Suppressor macrophage (primary cell): ENCODE results near the gene ENPP7.

Experiments
- DNase-seq, 4 experiments: peaks; one replicate each; pipeline ENCODE4 v3.0.0-alpha.2; 2020 to 2022
- total RNA-seq, 17 experiments: gene quantifications; one replicate each; lab custom pipeline; 2026; ENCODE audit warnings: mixed read lengths in 6 of 17, inconsistent platforms in 3 of 17; lab: John Stamatoyannopoulos, UW

The ENPP7 gene, protein sequence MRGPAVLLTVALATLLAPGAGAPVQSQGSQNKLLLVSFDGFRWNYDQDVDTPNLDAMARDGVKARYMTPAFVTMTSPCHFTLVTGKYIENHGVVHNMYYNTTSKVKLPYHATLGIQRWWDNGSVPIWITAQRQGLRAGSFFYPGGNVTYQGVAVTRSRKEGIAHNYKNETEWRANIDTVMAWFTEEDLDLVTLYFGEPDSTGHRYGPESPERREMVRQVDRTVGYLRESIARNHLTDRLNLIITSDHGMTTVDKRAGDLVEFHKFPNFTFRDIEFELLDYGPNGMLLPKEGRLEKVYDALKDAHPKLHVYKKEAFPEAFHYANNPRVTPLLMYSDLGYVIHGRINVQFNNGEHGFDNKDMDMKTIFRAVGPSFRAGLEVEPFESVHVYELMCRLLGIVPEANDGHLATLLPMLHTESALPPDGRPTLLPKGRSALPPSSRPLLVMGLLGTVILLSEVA
- total RNA-seq = 0 to 2.3 (median 0) reads per million in 17 experiments

DNA sequence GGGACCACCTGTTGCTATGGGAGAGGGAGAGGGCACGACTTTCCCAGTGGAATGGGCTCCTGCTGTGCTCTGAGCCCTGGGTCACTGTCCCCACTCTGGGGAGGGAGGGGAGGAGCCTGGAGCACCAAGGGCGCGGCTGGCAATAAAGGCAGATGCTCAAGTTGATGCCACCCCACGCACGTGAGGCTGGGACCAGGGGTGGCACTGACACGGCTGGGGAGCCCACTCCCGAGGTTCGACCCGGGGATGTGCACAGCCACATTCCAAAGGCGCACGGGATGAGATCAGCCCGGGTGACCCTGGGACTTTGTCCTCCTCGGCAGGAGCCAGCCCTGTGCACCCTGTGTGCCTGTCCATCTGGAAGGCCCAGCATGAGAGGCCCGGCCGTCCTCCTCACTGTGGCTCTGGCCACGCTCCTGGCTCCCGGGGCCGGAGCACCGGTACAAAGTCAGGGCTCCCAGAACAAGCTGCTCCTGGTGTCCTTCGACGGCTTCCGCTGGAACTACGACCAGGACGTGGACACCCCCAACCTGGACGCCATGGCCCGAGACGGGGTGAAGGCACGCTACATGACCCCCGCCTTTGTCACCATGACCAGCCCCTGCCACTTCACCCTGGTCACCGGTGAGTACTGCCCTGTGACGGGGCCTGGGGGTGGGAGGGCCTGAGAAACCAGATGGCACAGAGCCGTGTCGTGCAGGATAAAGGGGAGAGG is at the start of gene ENPP7:
Gene ENPP7 (plus strand): TSS at position 175 of the 715 bp plus-strand sequence. CDS start 197 bp downstream, at position 372.
- no peak for DNase-seq

DNA sequence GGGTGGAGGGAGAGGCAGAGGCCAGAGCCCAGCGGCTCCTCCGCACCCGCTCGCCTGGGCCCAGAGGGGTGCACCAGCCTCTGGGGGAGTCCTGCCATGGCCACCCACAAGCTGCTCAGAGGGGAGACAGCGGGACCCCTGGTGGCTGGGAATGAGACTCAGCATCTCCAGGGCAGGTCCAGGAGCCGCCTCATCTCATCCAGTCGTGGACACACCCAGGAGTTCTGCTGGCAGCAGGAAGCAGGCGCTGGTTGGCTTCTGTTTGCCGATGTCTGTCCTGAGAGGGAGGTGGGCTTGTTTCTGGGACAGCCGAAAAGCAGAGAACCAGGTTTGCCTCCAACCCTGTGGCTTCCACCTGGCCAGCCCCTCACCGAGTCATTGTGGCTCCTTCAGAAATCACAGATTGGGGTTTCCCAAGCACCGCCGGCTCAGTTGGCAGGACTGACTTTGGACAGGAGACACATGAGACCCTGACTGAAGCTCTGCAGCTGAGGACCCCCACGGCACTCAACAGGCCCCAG is 49.6 kb upstream of the ENPP7 start:
- no peak for DNase-seq

DNA sequence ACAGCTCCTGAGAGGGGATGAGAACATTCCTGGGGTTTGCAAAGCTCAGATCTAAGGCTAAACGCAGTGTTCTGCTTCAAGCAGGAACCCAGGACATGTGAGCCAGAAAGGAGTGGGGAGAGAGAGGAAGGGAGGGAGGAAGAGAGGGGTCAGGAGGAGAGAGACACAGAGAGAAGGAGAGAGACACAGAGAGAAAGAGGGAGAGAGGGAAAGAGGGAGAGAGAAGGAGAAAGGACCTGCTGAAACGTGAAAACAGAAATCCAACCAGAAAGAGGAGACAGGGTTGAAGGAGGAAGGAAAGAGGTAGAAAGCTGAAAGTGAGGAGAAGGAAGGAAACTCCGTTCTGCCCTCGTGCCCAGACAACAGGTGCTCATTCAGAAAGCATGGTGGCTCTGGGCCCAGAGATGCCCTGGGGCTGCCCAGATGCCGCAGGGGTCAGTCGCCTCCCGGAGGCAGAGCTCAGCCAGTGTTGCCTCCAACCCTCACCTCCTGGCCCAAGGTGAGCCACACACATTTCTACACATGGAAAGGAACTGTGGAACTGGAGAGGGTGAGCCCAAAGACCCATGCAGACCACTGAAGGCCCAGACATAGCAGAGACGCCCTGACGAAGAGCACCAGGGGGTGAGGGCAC is 49.0 kb upstream of the ENPP7 start:
- DNase-seq = no peak

DNA sequence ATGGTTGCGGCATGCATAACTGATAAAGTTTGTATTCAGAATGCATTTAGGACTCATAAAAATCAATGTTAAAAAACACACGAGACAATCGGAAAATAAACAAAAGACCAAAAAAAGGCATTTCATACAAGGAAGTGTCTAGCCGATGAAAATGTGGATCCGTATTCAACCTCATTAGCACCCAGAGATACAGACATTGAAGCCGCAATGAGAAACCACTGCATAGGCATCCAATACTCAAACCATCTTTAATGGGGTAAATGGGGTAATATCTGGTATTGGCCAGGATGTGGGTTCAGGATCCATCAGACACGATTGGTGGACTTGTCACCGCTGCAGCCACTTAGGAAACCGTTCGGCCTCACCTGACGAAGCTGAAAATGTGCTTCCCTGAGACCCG is 47.4 kb upstream of the ENPP7 start:
- DNase-seq = no peak

DNA sequence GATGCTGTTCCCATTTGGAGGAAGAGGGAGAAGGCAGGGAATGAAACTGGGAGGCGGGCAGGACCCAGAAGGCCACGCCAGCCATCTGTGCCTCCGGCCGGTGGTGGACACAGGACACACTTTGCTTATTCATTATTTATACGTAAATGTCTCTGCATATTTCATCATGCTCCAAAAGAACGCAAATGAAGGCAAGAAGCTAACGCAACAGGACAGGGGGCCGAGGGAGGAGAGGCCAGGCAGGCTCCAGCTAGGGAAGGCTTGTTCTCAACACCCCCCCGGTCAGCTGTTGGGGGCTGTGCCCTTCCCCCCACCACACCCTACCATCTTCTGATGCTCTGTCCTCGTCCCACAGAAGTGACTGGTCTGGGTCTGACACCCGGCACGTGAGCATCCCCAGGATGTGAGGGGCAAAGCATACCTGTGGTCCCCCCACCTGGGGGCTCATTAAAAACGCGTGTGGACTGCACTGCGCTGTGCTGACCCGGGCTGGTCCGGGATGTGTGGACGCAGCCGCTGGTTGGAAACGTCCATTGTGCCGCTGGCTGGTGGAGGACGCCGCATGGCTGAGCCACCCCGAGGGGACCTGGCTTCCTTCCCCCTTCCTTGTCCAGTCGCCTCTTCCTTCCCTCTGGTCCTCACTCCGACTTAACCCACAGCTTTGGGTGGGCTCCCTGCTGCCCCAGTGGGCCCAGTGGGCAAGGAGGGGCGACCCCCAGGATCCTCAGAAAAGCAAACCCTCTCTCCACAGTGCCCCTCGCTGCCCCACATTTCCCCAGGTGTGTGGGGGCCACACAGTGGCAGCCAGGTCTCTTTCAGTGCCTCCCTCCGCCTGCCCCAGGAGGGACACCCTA is 46.4 kb upstream of the ENPP7 start:
- DNase-seq = no peak

DNA sequence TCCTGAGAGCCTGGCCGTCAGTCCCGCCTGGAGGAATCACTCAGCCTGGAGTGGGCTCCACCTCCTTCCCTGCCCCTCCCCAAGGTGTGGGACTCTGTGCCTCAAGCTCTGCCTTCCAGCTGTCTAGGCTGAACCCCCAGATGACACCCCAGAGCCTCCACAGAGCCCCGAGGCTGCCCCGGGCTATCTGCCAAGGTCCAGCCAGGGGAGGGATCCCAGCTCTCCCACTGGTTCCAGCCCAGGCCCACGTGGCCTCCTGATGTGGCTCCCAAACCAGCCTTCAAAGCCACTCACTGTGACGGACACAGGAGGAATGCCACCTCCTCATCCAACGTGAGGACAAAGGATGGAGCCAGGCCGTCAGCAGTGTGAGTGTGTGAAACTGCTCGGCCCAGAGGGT is 45.6 kb upstream of the ENPP7 start:
- DNase-seq = no peak

DNA sequence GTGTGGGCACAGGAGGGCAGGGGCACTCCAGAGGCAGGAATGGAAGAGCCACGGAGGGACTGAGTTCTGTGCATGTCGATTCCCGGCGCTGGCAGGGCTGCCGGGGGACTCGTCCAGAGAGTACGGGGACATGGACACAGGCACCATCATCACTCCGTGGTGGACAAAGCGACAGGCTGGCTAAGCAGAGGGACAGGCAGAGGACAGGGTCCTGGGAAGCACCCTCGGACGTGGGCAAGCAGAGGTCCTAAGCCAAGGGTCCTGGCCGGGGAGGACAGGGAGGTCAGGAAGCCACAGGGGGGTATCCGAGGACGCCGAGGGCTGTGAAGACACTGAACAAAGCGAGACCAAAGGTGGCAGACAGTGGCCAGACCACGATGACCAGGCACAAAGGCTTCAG is 44.3 kb upstream of the ENPP7 start:
- DNase-seq = no peak

DNA sequence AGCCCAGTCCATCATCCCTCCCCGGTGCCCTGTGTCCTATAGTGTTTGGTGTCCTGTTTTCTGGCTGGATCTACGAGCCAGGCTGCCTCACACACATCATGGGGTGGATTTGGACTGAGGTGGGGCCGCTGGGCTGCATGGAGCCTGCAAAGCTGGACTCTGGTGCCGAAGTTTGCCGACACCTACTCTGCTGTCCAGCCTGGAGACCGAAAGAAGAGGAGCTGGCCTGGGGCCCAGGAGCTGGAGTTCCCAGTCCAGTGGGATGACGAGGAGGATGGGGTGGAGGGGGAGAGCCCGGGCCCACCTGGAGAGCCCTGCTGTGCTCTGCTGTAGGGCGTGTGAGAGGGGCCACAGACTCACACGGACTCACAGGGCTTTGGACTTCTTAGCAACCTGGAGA is 40.3 kb upstream of the ENPP7 start:
- no peak for DNase-seq

DNA sequence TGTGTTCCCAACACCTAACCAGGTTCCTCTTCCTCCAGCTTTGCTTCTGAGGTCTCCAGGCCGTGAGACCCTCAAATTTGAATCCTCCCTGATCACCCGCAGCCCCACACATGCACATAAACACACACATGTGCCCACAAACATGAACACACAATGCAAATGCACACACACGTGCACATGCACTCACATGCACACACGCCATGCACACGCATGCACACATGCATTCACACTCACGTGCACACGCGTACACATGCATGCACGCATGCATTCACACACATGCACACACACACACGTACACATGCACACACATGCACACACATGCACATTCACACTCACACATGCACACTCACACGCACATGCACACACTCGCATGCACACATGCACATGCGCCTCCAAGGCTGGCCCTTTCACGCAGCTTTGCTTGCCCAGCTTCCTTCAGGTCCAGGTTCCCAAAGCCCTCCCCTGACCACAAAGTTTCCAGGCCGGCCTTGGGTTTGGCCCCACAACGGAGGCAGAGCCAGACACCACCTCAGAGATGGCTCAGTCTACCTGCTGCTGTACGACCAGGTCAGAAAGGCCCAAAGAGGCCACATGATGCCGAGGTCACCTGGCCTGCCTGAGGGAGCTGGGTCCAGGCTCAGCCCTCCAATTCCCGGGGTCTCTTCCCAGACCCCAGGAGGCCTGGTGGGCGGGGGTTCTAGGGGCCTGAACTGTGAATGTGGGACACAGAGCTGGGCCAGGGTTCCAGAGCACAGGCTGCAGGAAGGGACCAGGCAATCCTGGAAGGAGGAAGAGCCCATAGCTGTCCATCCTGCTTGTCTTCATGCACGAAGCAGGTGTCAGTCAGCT is 39.5 kb upstream of the ENPP7 start:
- DNase-seq = no peak

DNA sequence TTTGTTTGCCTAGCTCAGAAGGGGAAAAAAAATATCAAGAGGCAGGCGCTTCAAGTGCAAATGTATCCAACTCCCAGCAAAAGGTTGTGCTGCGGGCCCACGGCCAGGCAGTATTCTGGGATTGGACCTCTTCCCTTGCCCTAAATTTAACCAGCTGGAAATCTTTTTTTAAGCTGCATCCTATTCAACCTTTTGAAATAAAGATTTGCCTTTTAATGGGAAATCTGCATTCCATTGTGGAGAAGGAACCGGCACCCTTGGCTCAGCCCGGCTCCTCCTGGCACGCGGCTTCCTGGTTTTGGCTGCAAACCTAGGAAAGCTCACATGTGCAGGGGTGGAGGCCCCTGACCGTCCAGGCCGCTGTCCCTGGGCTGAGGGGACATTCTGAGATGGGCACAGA is 38.8 kb upstream of the ENPP7 start:
- DNase-seq = no peak

DNA sequence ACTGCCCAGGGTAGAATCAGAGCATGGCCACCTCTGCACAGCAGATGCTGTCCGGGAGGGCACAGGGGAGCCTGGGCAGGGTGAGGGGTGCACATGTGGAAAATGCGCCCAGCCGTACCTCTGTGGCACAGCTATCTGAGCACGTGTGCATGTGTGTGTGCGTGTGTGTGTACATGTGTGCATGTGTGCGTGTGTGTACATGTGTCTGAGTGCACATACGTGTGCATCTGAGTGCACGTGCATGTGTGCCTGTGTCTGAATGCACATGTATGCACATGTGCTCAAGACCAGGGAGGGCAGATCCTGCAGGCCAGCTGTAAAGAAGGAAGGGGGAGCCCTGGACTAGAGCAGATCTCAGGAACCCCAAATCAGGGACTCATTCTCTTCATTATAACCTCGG is 37.3 kb upstream of the ENPP7 start:
- no peak for DNase-seq

DNA sequence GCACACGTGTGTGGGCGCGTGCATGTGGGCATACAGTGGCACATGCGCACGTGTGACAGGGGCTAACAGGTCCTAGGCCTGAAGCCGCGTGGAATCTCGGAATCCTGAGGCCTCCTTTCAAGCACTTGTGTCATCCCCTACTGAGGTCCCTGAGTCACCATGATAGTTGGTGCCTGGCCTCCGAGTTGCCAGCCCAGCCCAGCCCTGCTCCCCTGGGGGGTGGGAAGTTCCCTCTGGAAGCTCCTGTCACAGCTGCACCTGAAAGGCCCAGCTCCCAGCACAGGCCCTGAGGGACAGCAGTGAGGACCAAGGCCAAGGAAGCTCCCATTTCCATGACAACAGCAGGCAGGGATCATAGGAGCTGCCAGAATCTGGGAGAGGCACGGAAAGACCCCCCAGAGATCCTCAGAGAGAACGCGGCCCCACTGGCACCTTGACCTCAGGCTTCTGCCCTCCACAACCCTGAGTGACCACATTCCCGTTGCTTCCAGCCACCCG is 35.4 kb upstream of the ENPP7 start:
- DNase-seq = no peak

DNA sequence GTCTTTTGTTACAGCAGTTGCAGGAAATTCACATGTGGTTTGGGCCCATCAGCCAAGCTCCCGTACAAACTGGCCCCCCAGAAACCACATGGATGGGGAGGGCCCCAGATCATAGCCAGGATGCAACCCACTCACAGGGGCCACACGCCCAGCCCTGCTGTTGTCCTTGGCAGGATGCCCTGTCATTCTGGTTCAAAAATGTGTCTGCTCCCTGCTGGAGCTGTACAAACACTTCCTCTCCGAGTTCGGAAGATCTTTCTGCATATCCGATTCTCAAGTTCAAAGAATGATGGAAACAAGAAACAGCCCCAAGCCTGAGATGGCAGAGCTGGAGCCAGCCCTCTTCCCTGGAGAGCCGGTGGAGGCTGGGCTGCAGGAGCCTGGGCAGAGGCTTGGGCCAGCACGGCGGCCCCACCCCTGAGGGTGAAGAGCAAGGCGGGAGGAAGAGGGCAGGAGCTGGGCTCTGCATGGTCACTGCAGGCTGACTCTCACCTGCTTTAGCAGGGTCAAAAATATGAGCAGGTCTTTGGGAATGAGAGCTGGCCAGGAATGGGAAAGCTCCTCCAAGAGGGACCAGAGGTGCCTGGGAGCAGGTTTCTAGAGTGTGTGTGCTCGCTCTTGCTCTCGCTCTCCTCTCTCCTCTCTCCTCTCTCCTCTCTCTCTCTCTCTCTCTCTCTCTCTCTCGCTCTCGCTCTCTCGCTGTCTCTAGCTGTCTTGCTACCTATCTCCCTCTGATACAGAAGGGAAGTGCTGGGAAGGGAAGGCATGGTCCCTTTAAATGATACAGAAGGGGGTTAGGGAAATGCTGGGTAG is 34.7 kb upstream of the ENPP7 start:
- DNase-seq = peak in 1 of 4 experiments; percentile 3

DNA sequence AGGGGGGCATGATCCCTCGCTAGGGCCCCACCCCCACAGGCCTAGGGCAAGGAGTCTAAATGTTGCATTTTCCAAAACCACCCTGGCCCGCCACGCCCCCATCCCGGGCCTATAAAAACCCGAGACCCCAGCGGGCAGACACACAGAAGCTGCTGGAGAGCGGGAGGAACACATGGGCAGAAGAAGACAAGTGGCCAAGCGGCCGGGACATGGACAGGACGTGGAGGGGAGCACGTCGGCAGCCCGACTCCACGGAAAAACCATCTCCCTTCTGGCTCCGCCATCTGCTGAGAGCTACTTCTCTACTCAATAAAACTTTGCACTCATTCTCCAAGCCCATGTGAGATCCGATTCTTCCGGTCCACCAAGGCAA is 34.1 kb upstream of the ENPP7 start:
- DNase-seq = no peak

DNA sequence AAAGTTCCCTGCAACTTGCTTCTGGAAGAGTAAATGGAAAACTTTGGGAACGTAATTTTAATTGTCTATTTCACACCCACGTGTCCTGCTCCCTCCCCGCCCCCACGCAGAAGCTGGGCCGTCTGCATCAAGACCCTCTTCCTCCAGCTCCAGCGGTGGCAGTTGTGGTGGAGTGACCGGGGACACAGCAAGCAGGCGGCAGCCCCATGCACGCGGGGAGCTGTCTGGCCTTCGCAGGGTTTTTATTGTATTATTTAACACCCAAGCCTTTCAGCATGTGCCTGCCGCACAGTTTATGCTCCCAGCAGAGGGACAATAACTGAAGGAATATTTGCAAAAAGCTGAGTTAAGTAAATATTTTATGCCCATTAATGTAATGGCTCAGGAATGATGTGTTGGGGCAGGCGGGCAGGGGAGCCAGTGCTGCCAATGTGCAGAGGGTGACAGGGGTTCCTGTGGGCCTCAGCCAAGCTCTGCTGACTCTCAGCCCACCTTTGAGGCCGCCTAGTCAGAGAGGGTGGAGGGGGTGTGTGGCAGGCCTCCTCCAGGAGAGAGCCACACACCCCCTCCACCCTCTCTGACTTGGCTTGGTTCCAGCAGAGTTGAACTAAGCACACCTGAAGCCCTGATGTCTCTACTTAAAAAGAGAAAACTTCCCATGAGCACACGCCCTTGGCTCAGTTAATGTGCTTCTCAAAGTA is 32.4 kb upstream of the ENPP7 start:
- DNase-seq = no peak

DNA sequence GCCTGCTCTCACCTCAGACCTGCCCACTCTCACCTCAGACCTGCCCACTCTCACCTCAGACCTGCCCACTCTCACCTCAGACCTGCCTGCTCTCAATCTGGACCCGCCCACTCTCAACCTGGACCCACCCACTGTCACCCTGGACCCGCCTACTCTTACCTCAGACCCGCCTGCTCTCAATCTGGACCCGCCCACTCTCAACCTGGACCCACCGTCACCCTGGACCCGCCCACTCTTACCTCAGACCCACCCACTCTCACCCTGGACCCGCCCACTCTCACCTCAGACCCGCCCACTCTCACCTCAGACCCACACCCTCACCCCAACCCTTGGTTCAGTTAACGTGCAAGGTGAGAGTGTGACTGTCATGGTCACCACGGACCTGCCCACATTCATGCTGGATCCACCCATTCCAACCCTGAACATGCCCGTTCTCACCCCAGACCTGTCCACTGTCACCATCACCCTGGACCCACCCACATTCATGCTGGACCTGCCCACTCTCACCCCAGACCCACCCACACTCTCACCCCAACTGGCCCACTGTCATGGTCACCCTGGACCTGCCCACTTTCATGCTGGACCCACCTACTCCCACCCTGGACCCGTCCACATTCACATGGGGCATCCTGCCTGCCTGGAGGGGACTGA is 31.2 kb upstream of the ENPP7 start:
- DNase-seq = no peak

DNA sequence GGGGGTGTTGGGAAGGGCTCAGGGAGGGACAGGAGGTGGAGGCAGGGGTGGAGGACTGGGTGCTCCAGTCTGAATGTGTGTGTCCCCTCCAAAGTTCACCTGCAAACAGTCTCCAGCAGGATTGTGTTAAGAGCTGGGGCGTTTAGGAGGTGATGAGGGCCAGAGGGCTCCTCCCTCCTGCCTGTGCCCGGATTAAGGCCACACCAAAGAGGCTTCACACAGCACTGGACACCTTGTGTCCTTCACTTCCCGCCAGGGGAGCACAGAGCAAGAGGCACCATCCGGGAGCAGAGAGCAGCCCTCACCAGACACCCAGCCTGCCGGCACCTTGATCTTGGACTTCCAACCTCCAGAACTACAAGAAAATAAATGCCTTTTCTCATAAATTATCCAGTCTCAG is 30.2 kb upstream of the ENPP7 start:
- DNase-seq = no peak

DNA sequence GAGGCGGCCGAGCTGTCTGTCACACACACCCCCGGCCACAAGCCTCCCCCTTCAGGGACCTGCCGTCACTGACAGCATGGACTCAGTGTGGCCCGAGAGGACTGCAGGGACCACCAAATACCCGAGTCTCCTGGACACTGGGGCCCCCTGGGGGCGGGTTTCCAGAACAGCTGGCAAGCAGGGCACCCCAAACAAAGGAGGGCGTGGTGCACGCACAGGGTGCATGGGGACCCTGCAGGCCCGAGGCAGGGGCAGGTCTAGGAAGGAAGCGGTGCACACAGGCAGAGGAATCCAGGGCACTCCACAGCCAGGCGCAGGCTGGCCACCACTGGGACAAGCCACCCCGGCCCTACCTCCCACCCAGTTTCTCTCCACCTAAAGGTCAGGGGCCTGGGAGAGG is 28.7 kb upstream of the ENPP7 start:
- DNase-seq = no peak
